Measurements from ENCODE around the gene P2RX6.
"Not testable (repeated sequence)": the region's sequence is repeated elsewhere in the genome, so short reads cannot be mapped to it uniquely, and the experiment has no call there.

Gene P2RX6

DNA sequence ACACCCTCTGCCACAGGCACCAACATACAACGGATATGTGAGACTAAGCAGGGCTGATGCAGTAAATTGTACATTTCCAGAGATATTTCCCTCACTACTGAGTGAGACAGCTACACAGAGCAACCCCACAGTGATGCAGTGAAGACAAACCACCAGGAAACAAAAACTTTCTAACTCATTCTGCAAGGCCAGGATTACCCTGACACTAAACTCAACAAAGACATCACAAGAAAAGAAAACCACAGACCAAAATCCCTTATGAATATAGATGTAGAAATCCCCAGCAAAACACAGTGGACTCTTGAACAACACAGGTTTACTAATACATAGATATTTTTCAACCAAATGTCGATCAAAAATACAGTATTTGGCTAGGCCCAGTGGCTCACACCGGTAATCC lies 18.9 kb downstream of the P2RX6 start:
- peak; percentile 10 for DNase-seq

DNA sequence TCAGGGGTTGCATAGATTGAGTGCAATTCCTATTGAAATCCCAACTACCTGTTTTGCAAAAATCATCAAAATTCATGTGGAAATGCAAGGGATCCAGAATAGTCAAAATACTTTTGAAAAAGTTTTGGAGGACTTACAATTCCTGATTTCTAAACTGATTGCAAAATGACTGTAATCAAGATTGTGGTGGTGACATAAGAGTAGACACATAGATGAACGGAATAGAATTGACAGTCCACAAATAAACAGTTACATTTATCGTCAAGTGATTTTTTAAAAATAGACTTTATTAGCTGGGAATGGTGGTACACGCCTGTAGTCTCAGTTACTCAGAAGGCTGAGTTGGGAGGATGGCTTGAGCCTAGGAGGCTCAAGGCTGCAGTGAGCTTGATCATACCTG lies 20.0 kb downstream of the P2RX6 start:
- DNase-seq, result no peak

DNA sequence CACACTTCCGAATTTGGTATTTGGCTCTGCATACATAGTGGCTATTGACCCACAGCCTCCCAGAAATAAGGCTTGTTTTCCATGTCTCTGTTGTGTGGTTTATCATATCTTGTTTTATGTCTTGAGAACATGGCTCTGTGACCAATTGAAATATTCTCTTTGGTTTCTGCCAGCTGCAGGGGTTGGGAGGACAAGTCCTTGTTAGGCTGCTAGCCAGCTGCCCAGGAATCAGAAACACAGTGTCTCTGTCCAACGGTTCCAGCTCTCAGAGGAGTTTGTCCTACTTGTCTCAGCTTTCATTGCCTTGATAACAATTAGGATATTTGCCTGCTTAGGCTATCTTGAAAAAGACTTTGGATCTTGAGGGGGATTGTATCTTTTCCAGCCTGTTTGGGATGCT lies 23.4 kb downstream of the P2RX6 start:
- no peak for DNase-seq

- not testable (repeated sequence) for DNase-seq
Measured at GRCh38 chr22:21039158-21039557, 24.2 kb downstream of the P2RX6 start.

- no peak for DNase-seq
Measured at GRCh38 chr22:21041937-21042336, 27.0 kb downstream of the P2RX6 start.

DNA sequence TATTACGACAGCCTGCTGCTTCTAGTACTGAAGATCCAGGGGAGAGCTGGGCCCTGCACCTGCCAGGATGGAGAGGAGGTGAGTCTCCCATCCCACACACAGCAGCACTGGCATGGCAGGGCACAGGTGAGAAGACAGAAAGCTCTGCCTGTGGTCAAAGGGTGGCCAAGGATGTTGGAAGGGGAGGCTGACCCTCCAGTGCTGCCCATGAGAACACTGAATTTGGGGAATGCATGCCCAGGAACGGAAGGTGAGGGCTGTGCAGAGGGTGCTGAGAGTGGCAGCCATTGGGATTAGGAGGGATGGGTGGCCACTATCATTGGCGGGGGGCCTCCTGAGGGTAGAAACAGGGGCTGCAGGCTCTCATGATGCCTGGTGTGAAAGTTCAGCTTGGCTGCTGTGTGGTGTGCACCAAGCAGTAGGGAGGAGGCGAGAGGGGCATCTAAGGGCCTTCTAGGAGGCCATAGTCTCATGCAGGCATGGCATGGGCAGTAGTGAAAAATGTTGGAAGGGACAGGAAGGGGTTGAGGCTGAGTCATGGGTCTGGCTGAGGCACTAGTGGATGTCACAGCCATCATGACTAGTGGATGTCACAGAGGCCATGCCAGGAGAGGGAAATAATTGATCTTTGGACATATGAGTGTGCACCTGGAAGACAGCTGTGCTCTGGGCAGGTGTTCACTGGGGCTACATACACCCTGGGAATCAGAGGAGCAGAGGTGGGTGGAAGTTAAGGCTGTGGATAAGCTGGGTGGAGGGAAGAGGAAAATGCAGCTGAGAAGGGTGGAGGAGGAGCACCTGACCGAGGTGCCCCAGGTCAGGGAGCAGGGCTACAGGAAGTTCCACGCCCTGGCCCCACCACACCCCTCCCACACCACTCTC lies 28.3 kb downstream of the P2RX6 start:
- no peak for DNase-seq

DNA sequence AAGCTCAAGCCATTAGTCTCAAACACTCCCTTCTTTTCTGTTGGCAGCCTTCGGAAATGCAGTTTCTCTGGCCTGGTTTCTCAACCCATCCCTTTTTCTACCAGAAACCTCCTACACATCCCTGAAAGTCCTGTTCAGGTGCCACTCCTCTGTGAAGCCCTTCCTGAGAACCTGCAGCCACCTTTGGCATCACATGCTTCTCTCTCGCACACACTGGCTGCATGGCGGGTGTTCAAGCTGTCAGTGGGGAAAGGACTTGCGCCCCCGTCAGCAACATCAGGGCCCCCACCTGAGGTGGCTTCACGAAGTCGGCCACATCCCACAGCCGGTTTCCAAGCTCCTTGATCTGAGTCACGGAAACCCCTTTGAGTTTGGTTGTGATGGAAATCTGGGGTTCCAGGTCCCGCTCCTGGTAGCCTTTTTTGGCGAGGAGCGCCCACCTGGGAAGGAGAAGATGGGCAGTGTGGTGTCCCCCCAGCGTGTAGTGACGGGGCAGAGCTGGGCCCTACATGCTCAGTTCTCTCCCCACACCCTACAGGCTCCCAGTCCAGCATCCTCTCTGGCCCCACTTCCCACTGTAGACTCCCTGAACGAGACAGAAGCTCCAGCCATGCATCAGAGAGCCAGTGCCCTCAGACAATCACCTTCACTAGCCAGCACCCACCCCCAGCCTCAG lies 29.0 kb downstream of the P2RX6 start:
- DNase-seq, result no peak

DNA sequence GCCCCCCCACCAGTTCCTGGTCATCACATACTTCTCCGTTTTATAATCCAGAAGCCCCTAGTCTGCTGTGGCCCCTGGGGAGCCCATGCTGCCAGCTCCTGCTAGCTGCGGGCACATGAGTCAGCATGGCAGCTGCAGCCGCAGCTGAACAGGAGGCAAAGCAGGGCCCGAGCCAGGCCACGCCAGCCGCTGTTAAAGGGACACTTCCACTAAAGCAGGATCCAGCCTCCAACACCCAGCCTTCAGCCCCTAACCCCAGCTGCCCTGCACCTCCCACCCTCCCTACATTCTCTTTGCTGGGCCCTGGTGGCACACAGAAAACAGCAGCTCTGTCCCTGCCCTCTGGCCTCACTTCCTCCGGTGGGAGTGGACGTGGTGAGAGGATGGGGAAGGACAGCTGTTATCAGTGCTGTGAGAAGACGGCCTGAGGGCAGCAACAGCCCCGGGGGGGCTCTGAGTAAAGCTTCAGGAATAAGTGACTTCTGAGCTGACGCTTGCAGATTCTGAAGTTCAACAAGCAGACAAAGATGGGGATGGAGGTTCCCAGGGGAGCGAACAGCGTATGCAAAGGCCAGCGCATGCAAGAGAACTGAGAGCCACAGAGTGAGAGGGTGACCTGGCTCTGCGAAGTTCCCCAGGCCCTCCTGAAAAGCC lies 30.1 kb downstream of the P2RX6 start:
- no peak for DNase-seq

- DNase-seq, result peak; percentile 87
Measured at GRCh38 chr22:21045585-21046294, 30.8 kb downstream of the P2RX6 start, which contains the start of gene LRRC74B. LRRC74B (plus strand) TSS chr22:21045946; CDS start chr22:21045987, 41 bp downstream.

DNA sequence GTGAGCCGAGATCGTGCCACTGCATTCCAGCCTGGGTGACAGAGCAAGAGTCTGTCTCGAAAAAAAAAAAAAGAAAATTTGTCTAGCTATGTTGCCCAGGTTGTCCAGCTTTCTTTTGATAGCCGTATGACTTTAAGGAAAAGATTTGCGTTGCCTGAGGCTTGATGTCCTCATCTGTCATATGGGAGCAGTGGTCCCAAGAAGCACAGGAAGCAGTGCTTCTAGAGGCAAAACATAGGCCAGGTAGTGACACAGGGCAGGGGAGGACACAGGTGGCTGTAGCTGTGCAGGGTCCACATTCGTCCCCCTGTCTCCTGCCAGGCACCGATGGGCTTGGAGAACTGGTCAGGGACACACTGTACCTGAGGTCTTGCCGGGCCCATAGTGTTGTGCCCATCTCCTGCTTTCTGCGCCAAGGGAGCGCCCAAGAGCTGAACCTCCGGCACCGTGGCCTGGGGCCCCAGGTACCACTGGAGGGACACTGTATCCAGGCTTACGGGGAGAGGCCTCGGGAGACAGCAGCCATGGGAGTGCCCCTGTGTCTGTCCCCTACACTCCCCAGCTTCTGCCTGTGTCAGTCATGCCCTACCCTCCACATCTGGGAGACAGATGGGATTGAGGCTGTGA lies 32.2 kb downstream of the P2RX6 start:
- DNase-seq, result no peak

GRCh38 chr22:21047730-21048129 lies 32.8 kb downstream of the P2RX6 start:
- DNase-seq, result no peak

DNA sequence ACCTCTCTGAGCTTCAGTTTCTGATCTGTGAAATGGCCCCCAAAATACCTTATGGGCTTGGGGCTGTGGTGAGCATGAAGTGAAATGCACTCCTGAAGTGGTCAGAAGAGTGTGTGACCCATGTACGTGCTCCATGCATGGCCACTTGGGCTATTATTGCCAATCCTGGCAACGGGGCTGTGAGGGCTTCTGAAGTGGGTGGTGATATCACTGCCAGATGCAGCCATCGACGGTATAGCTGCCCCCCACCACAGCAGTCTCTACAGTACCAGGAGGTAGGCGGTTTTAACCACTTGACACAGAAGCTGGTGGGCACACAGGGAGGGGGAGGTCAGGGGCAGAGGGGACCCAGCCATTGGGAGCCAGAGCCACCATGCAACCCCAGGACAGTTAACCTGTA lies 33.5 kb downstream of the P2RX6 start:
- not testable (repeated sequence) for DNase-seq

DNA sequence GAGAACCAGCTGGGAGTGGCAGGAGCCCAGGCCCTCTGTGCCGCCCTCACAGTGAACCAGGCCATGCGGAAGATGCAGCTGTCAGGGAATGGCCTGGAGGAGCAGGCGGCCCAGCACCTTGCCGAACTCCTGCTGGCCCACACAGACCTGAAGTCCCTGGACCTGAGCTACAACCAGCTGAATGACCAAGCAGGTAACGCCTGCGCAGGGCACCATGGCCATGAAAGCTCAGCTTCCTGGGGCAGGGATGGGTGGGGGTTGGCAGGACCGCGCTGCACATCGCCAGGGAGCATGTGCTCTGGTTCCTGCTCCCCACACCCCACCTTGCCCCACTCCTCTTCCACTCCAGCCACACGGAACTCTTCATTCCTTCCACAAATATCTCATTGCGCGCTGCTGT lies 34.0 kb downstream of the P2RX6 start:
- not testable (repeated sequence) for DNase-seq

- DNase-seq, result no peak
Measured at GRCh38 chr22:21051145-21051830, 36.3 kb downstream of the P2RX6 start.

- no peak for DNase-seq
Measured at GRCh38 chr22:21051831-21052400, 37.0 kb downstream of the P2RX6 start.

DNA sequence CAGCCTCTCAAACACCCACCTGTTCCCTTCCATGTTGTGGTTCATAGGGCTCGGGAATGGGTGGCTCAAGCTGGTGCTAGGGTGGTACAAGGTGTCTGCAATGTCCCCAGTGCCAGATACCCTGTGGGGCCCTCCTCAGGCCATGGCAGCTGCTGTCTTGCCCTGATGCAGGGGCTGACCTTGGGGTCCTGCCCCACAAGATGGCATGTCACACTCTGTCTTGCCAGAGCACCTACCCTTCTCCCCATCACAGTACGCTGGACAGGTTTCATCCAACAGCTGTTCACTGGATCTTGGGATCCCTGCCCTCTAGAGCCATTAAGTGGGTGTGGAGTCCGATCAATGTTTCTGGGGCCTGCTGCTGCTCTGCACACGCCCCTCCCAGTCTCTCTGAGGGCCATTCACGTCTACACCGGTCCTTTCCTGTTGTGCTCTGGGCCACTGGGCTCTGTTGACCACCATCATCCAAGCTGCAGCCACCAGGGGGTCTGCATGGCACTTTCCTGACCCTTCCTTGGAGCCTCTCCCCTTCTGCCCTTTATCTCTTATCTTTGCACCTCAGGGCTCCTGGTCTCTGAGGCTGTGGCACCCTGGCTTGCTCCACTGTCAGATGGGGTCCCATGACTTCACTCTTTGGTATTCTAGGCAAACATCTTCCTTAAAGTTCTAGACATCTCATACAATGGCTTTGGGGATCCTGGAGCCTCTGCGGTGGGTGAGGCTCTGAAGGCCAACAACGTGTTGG lies 37.9 kb downstream of the P2RX6 start:
- no peak for DNase-seq

DNA sequence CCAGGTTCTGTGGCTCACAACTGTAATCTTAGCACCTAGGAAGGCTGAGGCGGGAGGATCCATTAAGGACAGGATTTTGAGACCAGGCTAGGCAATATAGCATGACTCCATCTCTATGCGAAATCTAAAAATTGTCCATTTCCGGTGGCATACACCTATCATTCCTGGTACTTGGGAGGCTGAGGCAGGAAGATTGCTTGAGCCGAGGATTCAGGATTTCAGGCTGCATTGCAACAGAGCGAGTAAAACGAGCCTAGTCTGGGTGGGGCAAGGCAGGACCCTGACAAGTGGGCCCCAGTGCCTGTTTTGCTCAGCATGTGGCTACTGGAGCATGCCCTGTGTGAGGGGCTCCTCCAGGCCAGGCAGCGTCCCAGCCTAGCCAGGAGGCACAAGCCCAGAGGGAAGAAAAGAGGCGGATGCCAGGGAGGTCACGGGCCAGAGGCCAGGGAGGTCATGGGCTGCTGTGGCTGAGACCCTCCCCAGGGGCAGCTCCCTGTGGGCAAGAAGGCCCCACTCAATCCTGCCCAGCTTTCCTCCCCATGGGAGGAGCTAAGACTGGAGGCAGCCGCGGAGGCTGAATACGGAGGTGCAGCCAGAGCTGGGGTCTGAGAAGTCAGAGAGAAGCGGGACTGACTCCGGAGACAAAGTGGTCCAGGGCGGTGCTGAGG lies 39.2 kb downstream of the P2RX6 start:
- no peak for DNase-seq

DNA sequence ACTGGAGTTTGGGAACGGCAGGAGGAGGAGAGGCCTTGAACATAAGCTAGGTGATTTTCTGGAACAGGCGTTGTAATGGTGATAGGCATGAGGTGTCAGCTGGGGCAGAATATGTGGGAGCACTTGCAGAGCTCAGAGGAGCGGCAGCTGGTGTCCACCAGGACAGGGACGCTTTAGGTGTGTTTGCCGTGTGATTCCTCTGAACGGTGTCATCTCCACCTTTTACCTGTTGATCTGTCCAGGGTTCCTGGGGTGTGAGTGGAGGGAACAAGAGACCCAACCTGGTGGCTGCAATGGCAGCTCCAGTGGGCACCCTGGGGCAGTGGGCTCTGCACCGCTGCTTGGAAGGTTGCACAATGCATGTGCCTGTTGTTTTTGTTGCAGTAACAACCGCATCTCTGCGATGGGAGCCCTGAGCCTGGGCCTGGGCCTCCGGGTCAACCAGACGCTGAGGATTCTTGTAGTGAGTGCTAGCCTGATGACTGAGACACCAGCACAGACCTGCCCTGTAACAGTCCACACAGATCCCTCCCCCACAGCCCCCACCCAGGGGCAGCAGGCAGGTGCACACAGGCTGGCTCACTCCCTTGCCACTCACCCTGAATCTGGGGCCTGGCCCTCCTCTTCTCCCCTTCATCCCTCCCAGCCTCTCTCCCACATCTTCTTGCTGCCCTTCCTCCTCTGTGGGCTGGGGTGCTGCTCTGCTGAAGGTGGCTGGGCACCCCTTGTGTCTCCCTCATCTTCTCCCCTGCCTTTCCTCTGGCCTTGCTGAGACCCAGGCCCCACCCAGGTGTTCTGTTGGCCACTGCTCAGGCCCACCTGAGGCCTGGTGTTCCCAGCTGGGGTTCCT lies 40.0 kb downstream of the P2RX6 start:
- DNase-seq, result no peak

DNA sequence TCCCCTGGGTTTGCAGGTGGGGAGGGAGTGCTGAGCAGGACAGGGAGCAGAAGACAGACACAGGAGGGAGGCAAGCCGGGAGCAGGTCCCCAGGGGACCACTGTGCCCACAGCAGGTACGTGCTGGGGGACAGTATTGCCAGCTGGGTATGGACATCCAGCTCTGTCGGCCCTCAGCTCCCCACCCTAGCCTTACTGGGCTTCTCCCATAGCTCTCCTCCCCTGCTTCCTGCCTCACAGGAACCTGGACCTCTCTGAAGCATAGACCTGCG lies 40.5 kb downstream of the P2RX6 start:
- DNase-seq, result no peak

Data from activated CD4-positive, alpha-beta T cell treated with anti-CD3 and anti-CD28 coated beads, Interleukin-2, Interleukin-6, amounts not matched to agents 100 ng/mL and 50 ng/mL, durations not matched to agents 16 hours and 8 hours (primary cell).